ENCODE measurements around the gene SS18L1.

Gene SS18L1

DNA sequence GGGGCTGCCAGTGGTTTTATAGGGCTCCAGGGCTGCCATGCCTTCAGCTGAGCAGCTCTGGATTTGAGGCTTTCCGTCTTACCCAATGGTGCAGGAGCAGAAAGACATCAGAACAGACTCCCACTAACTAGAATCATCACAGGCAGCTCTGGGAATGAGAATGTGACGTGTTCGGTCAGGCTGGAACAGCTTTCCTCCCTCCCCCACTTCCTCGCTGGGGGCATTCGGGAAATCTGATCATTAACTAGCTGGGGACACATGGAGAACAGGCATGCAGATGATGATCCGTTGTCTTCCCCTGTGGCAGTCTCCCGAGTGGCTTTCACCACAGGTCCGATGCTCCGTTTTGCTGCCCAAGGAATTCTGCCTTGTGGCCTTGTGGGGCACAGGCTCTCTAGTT is 33.7 kb downstream of the SS18L1 start:
- no peak for DNase-seq

DNA sequence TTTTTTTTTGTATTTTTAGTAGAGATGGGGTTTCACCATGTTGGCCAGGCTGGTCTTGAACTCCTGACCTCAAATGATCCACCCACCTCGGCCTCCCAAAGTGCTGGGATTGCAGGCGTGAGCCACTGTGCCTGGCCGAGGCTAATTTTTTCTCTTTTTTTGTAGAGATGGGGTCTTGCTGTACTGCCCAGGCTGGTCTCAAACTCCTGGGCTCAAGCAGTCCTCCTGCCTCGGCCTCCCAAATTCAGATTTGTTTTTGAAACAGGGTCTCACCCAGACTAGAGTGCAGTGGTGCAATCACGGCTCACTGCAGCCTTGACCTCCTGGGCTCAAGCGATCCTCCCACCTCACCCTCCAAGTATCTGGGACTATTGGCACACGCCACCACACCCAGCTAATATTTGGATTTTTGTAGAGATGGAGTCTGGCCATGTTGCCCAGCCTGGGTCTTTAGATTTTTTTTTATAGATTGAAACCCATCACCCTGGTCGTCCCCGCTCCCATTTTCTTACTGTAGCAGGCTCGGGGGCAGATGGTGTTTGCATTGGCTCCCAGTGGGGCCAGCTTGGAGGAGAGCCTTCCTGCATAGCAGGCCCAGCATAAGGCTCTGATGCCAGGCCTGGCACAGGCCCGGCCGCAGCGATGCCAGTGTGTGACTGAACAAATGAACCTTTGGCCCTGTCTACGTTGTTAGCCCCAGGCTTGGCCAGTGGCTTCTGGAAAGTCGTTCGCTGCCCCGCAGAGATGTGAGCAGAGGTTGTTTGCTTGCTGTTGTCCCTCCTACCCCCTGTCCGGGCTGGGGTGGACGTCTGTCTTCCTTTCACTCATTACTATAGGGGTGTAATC is 35.0 kb downstream of the SS18L1 start:
- DNase-seq: no peak

DNA sequence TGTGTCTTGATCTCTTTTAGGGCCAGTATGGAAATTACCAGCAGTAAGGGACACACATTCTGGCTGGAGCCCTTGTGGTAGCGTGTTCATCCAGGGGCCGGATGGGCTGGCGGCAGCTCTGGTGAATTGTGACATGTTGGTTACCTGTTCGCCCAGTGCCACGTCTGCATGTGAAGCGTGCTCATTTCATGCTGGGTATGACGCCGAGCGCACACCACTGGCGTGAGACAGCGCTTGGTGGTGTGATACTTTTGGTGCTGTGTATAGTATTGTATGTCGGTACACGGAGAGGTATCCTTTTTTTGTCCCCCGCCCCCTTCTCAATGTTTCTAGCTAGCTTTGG is 35.6 kb downstream of the SS18L1 start:
- no peak for DNase-seq

DNA sequence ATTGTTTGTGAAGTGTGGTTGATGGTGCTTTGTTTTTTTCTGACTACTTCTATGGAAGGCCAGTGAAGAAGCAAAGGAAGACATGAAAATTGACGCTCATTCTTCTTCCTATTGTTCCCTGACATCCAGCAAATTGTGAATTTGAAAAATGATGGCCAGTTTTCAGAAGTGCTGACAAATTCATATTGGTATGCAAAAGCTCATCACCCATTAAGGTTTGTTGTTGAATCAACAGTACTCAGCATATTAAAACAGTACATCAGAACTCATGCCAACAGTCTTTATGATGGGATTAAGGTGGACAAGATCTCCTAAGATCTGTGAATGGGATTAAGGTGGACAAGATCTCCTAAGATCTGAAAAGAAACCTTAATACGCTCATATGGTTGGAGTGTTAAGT is 38.2 kb downstream of the SS18L1 start:
- no peak for DNase-seq

DNA sequence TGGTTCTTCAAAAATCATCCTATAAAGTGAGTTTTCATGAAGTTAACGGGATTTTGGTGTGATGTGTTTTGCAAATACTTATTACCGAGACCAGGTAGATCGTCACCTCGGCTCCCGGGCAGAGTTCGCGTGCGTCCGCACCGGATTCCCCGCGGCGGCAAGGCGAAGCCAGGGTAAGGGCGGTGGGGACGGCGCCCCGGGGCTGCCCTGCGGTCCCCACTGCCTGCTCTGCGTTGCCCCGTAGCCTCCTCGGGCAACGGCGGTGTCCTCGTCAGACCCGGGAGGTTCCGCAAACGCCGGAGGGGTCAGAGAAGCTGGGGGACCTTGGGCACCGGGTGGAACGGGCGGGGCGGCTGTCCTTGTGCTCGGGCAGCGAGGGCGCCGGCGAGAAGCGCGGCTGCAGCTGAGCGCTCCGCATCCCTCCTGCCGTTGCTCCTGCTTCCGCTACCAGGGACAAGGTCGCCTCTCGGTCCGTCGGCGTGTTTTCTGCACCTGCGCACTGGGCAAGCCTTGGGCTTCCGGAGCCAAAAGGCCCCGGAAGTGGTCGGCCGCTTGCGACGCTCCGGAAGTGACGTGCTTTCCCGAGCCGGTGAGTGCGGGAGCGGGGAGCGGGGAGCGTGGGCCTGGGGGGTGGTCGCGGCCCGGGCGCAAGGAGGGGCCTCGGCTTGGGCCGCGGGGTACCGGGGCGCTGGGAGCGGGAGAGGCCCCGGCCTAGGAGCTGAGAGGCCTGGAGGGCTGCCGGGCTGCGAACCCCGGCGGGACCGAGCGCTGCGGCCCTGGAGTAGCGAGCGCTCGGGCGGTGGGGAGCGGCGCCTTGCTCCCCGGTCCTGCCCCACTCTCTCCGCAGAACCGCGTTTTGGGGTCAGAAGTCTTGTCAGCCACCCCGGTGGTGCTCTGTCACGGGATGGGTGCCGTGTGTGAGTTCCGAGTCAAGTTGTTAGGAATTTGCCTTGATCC is 39.2 kb downstream of the SS18L1 start, which contains the start of gene MTG2:
Gene MTG2 (plus strand): TSS at position 560 of the 957 bp plus-strand sequence. CDS start 10,393 bp downstream, outside the sequence.
- DNase-seq: peak; percentile 97

DNA sequence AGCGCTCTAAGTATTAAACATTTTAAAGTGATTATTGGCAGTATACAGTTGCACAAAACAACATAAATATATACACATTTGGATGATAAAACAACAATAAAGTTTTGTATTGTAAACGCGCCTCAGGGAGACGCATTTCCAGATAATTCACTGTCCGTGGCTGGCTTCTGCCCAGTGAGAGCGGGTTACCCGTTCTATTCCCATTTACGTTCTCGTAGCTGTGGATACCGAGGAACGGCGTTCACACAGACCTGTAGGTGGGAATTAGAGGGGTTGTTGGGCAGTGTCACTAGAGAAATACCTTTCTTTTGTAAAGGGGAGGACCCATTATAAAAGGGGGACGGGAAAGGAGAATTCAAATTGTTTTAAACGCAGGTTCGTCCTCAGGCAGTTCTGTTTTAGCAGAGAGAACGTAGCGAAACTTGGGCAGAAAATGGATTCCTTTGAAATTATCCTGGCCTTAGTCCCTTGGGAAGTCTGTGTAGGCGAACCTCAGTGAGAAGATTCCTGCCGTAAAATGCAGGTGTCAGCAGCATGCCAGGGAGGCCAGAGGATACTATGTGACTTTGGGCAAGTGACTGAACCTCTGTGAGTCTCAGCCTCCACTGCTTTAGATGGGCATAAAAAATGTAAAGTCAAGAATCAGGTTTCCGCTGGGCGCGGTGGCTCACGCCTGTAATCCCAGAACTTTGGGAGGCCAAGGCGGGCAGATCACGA is 40.0 kb downstream of the SS18L1 start:
- DNase-seq: no peak

DNA sequence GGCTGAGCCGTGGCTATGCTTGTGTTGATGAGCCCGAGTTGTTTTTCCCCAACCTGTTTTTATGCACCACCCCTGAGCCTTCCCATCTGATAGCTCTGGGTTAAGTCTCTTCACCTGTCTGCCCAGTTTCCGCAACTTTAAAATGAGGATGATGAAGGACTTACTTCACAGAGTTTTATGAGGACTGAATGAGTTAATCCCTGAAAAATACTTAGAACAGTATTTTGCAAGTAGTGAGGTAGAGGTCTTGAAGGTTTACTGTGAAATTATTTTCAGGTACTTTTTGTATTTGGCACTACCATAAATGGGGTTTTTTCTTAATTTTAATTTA is 42.5 kb downstream of the SS18L1 start:
- no peak for DNase-seq

DNA sequence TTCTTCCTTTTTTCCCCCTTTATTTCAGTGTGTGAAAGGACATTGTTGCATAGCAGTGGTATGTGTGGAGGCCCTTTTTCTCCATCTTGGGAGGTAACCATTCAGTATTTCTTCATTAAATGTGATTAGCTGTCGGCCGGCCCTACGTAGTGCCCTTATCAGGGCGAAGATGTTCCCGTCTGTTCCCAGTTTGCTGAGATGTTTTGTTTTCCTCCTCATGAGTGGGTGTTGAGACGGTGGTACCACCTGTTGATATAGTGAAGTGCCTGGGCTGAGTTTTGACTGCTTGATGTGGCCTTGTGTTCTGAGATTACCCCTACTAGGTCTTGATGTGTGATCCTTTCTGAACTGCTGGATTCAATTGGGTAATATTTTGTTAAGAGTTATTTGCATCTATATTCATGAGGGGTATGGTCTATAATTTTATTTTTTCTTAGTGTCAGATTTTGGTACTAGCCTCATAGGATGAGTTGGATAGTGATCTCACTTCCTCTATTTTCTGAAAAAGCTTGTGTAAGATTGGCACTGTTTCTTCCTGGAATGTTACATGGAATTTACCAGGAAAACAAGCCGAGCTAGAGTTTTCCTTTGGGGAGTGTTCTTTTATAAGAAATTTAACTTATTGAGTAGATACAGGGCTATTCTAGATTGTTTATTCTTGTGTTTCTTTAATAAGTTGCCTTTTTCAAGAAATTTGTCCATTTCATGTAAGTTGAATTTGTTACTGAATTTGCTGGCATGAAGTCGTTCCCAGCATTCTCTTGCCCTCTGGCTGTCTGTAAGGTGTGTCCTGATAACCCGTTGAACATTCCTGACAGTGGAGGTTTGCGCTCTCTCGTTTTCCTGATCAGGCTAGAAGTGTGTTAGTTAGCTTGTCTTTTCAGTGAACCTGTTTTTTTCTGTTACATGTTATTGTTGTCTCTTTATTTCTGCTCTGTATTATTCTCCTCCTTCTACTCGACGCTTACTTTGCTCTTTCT is 43.6 kb downstream of the SS18L1 start:
- no peak for DNase-seq

DNA sequence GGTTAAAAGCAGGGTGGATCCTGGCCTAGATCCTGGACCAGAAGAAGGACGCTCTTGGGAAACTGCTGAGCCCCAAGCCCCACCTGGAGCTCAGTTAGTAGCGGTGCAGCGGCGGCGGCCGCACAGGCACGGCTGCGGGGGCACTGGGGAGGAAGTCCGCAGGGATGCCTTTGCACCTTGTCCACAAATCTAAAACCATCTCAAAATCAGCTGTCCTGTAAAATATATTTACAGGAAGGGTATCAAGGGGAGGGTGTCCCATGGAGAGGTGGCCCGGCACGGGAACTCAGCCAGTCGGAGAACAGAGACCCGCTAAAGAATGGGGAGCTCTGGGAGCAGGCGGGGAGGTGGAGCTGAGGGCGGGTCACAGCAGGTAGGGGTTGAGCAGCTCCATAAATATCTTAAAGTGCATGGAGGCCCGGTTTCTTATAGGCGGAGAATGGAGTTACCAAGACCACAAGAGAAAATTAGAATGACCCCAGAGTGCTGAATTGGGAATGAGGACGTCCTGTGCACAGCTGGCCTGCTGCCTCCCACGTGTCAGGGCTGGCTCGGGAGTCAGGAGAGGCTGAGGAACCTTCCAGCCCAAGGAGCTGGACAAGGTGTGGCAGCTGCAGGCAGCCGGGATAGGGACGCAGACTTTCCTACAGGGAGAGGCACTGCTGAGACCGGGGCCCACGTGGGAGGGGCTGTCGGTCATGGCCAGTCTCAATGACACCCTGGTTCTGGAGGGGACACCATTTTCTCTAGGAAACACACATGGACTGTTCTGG is 47.3 kb downstream of the SS18L1 start:
- no peak for DNase-seq

DNA sequence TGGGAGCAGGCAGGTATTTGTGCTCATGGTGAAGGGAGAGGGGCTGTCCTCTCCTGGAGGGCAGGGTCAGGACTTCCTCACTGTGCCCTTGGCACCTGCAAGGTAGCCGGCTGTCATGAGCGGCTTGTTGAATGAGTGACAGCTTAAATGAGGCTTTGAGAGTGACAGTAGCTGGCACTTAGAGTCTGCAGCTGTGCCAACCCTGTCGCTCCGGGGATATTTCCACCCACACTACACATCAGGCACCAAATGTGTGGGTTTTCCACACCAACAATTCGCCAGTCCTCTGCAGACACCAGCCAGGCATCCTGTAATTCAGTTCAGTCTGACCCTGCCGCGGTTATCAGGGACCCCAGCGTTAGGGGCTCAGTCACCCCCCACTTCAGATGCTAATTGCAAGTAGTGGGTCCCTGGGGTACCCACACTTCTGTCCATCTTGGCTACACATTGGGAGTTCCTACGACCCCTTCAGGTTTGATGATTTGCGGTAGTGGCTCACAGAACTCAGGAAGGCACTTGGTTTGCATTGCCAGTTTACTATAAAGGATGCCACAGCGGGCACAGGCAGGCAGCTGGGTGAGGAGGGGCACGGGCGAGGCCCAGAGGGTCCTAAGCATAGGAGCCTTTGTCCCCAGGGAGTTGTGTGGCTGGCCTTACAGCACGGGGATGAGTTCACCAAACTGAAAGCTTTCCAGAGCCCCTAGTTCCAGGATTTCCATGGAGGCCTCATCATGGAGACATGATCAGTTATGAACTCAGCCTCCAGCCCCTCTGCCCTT is 48.4 kb downstream of the SS18L1 start:
- no peak for DNase-seq

DNA sequence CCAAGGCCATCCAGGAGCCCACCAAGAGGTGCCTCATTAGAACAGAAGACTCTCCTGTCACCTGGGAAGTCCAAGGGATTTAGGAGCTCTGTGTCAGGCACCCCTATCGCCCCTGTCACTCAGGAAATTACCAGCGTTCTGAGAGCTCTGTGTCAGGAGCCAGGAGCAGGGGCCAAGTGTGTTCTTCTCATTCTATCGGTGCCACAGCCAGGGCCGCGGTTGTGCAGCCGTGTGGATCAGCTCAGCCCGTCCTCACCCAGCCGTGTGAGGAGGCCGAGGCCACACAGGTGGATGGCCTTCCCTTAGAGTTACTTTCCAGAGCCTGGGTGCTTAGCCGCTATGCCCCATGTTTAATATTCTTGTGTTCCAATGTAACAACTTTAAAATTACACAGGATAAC is 49.1 kb downstream of the SS18L1 start:
- DNase-seq: no peak

DNA sequence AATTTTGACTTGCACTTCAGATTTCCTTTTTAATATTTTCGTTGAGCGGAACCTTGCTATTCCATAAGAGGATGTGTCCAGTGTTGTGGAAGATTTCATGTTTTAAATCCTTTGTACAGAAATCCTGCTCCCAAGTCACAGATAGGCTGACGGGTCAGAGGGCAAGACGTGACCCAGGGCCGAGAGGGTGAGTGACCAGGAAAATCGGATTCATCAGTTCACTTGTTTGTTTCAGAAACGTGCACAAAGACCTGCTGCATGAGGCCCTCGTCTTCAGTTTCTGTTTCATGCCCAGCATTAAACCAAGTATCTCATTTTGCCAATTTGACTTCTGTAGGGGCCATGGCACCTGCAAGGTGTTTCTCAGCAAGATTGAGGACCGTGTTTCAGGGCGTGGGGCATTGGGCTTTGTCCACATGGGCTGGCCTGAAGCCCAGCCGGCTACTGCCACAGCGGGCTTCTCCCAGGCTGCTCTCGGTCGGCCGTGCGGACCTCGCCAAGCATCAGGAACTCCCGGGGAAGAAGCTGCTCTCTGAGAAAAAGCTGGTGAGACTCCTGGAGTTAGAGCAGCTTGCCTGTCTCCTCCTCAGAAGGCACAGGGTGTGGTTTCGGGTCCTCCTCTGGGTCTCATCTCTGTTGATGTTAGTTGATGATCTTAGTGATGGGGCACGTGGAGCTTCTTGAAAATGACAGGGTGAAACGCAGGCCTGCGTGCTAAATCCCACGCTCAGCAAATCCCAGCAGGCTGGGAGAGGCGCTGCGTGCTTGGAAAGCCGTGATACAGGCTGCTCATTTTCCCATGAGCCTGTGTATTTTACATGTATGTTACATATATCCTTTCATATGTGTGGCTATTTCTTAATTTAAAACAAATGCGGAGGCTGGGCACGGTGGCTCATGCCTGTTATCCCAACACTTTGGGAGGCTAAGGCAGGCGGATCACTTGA is 49.8 kb downstream of the SS18L1 start:
- no peak for DNase-seq

DNA sequence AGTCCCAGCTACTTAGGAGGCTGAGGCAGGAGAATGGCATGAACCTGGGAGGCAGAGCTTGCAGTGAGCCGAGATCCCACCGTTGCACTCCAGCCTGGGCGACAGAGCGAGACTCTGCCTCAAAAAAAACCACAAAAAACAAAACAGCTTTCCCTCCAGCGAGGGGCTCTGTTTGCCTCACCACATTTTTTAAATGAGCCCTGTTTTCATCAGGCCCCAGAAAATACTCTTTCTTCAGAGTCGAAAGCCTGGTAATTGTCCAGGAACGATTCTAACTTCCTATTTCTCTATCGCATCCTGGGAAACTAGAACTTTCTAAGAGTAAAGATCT is 51.5 kb downstream of the SS18L1 start:
- DNase-seq: no peak

DNA sequence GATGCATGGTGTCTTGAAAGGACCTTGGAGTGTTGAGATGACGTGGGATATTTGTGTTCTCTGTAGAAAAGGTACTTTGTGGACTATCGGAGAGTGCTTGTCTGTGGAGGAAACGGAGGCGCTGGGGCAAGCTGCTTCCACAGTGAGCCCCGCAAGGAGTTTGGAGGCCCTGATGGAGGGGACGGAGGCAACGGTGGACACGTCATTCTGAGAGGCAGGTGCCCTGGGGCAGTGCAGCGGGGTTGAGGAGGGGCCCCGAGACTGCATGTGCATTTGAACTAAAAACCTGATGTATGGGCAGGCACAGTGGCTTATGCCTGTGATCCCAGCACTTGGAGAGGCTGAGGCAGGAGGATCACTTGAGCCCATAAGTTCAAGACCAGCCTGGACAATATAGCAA is 52.2 kb downstream of the SS18L1 start:
- no peak for DNase-seq

DNA sequence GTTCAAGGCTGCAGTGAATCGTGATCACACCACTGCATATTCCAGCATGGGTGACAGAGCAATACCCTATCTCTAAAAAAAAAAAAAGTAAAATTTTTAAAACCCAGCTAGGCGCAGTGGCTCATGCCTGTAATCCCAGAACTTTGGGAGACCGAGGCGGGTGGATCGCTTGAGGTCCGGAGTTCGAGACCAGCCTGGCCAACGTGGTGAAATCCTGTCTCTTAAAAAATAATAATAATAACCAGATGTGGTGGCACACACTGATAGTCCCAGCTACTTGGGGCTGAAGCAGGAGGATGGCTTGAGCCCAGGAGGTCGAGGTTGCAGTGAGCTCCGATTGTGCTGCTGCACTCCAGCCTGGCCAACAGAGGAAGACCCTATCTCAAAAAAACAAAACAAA is 52.7 kb downstream of the SS18L1 start:
- no peak for DNase-seq

DNA sequence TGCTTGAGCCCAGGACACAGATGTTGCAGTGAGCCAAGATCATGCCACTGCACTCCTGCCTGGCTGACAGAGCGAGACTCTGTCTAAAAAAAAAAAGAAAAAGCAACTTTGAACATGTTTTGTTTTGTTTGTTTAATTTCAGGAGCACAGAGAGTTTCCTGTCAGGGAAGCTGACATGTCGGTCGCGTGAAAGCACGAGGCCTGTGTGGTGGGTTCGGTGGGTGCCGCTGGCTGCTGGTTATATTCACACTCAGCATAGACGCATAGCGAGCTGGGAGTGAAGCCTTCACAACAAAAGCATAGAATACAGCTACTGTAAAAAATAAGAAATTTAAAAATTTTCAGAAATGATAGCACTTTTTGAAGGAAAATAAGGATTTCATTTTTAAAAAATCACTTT is 53.7 kb downstream of the SS18L1 start:
- DNase-seq: no peak

DNA sequence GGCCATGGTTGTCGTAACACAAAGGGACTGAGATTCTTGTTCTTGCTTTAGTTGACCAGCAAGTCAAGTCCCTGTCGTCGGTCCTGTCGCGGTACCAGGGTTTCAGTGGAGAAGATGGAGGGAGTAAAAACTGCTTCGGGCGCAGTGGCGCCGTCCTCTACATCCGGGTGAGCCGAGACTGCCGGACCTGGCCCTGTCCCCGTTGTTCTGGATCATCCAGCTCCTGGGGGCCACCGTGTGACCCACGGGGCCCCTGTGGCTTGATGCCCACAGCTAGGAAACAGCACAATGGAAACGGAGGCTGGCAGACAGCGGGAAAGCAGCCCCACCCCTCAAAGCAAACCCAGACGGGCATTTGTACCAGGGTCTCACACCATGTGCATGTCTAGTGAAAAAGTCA is 54.2 kb downstream of the SS18L1 start:
- DNase-seq: no peak

DNA sequence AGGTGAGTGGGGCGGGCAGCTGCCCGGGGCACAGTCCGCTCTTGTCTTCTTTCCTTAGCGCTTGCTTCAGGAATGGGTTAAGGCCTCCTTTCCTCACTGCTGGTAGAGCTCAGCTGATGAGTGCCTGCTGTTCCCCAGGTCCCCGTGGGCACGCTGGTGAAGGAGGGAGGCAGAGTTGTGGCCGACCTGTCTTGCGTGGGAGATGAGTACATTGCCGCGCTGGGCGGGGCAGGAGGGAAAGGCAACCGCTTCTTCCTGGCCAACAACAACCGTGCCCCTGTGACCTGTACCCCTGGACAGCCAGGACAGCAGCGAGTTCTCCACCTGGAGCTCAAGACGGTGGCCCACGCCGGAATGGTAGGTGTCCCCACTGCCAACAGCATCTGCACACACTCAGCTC is 54.9 kb downstream of the SS18L1 start:
- DNase-seq: no peak

DNA sequence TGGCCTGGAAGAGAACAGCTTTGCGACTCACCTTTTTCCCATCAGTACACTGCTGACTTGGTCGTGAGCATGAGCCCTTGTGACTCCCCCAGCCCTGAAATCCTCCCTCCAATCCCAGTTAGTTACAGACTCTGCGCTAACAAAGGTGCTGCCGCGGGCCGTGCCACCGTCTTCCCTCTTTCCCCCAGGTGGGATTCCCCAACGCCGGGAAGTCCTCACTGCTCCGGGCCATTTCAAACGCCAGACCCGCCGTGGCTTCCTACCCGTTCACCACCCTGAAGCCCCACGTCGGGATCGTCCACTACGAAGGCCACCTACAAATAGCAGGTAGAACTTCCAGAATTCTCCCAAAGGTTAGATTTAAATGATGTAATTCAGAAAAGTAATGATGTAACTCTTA is 55.4 kb downstream of the SS18L1 start:
- no peak for DNase-seq
